IMR-90 (cell line): ENCODE results near the gene MAML3. TPM values are rescaled to one million over a fixed set of nuclear protein-coding genes. Genes with fewer than 3 reads are reported as not detected.

ENCODE experiments used
- ATAC-seq: fragments of 200-7000 bp; cut with Tn5 transposase; 2 replicates; pipeline ENCODE4 v1.9.1; 2020; ENCODE audit warnings: low read depth, mild to moderate bottlenecking, moderate library complexity
- BruUV-seq: library from RNA; stranded (reverse); fragments of 400-500 nt; replicated peaks from 2 replicates; lab custom pipeline; 2021; lab: Mats Ljungman, UMichigan
- CTCF ChIA-PET: fragments of 300-600 bp; formaldehyde crosslinking; extraction: SDS; loops from one replicate; lab custom pipeline; 2021; ENCODE audit warnings: antibody characterized with exemption; lab: Yijun Ruan, JAX
- POLR2A ChIA-PET: fragments of 300-600 bp; sonication (Branson Sonifier 250); formaldehyde crosslinking; loops from one replicate; lab custom pipeline; 2022; ENCODE audit warnings: antibody characterized with exemption; ENCODE audit not compliant: unreplicated experiment; lab: Charles Lee
- DNase-seq: peaks from one replicate; pipeline ENCODE4 v3.0.0; 2013
- H2AFZ ChIP-seq: replicated peaks from 2 replicates; pipeline ENCODE3; 2013; ENCODE audit warnings: low read length, mild to moderate bottlenecking; ENCODE audit not compliant: poor library complexity
- H2AK5ac ChIP-seq: 2 replicates; pipeline ENCODE4 v1.6.1; 2013; ENCODE audit warnings: low read depth, low read length, inconsistent platforms
- H2AK9ac ChIP-seq: replicated peaks from 2 replicates; pipeline ENCODE3; 2013; ENCODE audit warnings: mild to moderate bottlenecking, low read depth, low read length, moderate library complexity; ENCODE audit not compliant: poor library complexity
- H2BK120ac ChIP-seq: 2 replicates; pipeline ENCODE4 v1.6.1; 2013; ENCODE audit warnings: low read depth, low read length, inconsistent platforms
- H2BK15ac ChIP-seq: 3 replicates; pipeline ENCODE4 v1.6.1; 2013; ENCODE audit warnings: low read depth, low read length, inconsistent platforms
- H2BK20ac ChIP-seq: 2 replicates; pipeline ENCODE4 v1.6.1; 2013; ENCODE audit warnings: low read depth, mild to moderate bottlenecking, inconsistent platforms, low read length, moderate library complexity
- H2BK5ac ChIP-seq: 2 replicates; pipeline ENCODE4 v1.6.1; 2013; ENCODE audit warnings: mild to moderate bottlenecking, low read depth, low read length, inconsistent platforms; ENCODE audit not compliant: poor library complexity, severe bottlenecking
- H3K14ac ChIP-seq: replicated peaks from 2 replicates; pipeline ENCODE4 v1.6.1; 2013; ENCODE audit warnings: low read depth, low read length, inconsistent platforms
- H3K18ac ChIP-seq: 2 replicates; pipeline ENCODE4 v1.6.1; 2013; ENCODE audit warnings: low read depth, low read length, control low read depth
- H3K23ac ChIP-seq: 2 replicates; pipeline ENCODE4 v1.6.1; 2013; ENCODE audit warnings: low read depth, low read length, inconsistent platforms
- H3K27ac ChIP-seq: 2 replicates; pipeline ENCODE4 v1.5.1; 2013; ENCODE audit warnings: mild to moderate bottlenecking, control low read depth, low read length; ENCODE audit not compliant: insufficient read depth
- H3K27me3 ChIP-seq: 2 replicates; pipeline ENCODE4 v1.6.1; 2013; ENCODE audit warnings: low read length; ENCODE audit not compliant: control insufficient read depth, insufficient read depth
- H3K36me3 ChIP-seq: 2 replicates; pipeline ENCODE4 v1.6.1; 2013; ENCODE audit warnings: low read length, mixed read lengths; ENCODE audit not compliant: control insufficient read depth, insufficient read depth
- H3K4ac ChIP-seq: 2 replicates; pipeline ENCODE4 v1.6.1; 2013; ENCODE audit warnings: low read depth, low read length, inconsistent platforms
- H3K4me1 ChIP-seq: 2 replicates; pipeline ENCODE4 v1.6.1; 2013; ENCODE audit warnings: low read length, mixed read lengths; ENCODE audit not compliant: control insufficient read depth, insufficient read depth
- H3K4me2 ChIP-seq: 2 replicates; pipeline ENCODE4 v1.6.1; 2013; ENCODE audit warnings: low read depth, mild to moderate bottlenecking, control low read depth, low read length, moderate library complexity
- H3K4me3 ChIP-seq: 2 replicates; pipeline ENCODE4 v1.5.1; 2013; ENCODE audit warnings: low read depth, mild to moderate bottlenecking, control low read depth, low read length, moderate library complexity; ENCODE audit not compliant: insufficient read depth
- H3K56ac ChIP-seq: 2 replicates; pipeline ENCODE4 v1.6.1; 2013; ENCODE audit warnings: low read length, inconsistent platforms; ENCODE audit not compliant: insufficient read depth; ENCODE audit errors: extremely low read depth
- H3K79me1 ChIP-seq, 2 experiments: 2 replicates each; pipeline ENCODE4 v1.6.1; 2013; ENCODE audit warnings: low read length in 2 of 2, inconsistent platforms in 1 of 2, low read depth in 1 of 2
- H3K9ac ChIP-seq: 2 replicates; pipeline ENCODE4 v1.6.1; 2013; ENCODE audit warnings: low read depth, low read length, control low read depth
- H3K9me1 ChIP-seq: 2 replicates; pipeline ENCODE4 v1.6.1; 2013; ENCODE audit warnings: low read length, inconsistent platforms; ENCODE audit not compliant: insufficient read depth
- H3K9me3 ChIP-seq: 2 replicates; pipeline ENCODE4 v1.6.1; 2013; ENCODE audit warnings: low read length; ENCODE audit not compliant: control insufficient read depth, insufficient read depth
- H4K20me1 ChIP-seq: 2 replicates; pipeline ENCODE4 v1.6.1; 2013; ENCODE audit warnings: low read length, inconsistent platforms; ENCODE audit not compliant: insufficient read depth
- H4K5ac ChIP-seq: 2 replicates; pipeline ENCODE4 v1.6.1; 2013; ENCODE audit warnings: mild to moderate bottlenecking, low read depth, low read length, control low read depth
- H4K8ac ChIP-seq, 2 experiments: 2 replicates each; pipeline ENCODE4 v1.6.1; 2013; ENCODE audit warnings: low read depth in 2 of 2, low read length in 2 of 2, control low read depth in 1 of 2, inconsistent platforms in 1 of 2
- H4K91ac ChIP-seq: 2 replicates; pipeline ENCODE4 v1.6.1; 2013; ENCODE audit warnings: low read depth, low read length, inconsistent platforms; ENCODE audit not compliant: insufficient read depth
- CEBPB ChIP-seq: IDR thresholded peaks from 2 replicates; pipeline ENCODE4 v1.6.1; 2012; ENCODE audit warnings: low read depth, low read length, improper control_type of control experiment
- WGBS, 2 experiments: methylation state at CpG; one replicate each; pipeline versions ENCODE4 v1.1.5 to v1.1.7; 2013; ENCODE audit warnings: missing lambda C conversion rate in 2 of 2; ENCODE audit not compliant: insufficient read length in 1 of 2; ENCODE audit errors: extremely low coverage in 2 of 2; 5-methylcytosine and 5-hydroxymethylcytosine counted together
- dilution Hi-C: fragments of 300-500 bp; cut with HindIII; formaldehyde crosslinking; loops from one replicate; pipeline ENCODE4 v1.14.3; 2018; ENCODE audit warnings: low sequenced_read_pairs; ENCODE audit not compliant: unreplicated experiment
- in situ Hi-C: fragments of 300-500 bp; cut with MboI; formaldehyde crosslinking; loops from 3 replicates; pipeline ENCODE4 v1.14.3; 2019; ENCODE audit warnings: low sequenced_read_pairs, inconsistent platforms, mixed read lengths
- intact Hi-C: fragments of 100-400 bp; cut with micrococcal nuclease; formaldehyde crosslinking; loops from 2 replicates; pipeline ENCODE4 v1.10.0; 2022
- polyA plus RNA-seq, 3 experiments: library from polyadenylated mRNA; depleted of rRNA; stranded (reverse); fragments of >200 nt; gene quantifications; 2 replicates each; pipeline ENCODE4 v1.2.3, GENCODE V29; 2012; ENCODE audit warnings: low replicate concordance in 1 of 3
- total RNA-seq: library from RNA; depleted of rRNA; stranded (reverse); fragments of >200 nt; gene quantifications from 2 replicates; pipeline ENCODE4 v1.2.3, GENCODE V29; 2012
- TF ChIP-seq, protein P1 (sequence below): fragments of 150-350 bp; IDR thresholded peaks from 2 replicates; pipeline ENCODE4 v1.6.1; 2017; ENCODE audit warnings: mild to moderate bottlenecking, antibody characterized with exemption, low read length, low read depth

MAML3 gene
- total and polyA plus RNA-seq, 2 of the 4 experiments (the other 2 are of a cell fraction), result 0.90 to 1.7 TPM

DNA sequence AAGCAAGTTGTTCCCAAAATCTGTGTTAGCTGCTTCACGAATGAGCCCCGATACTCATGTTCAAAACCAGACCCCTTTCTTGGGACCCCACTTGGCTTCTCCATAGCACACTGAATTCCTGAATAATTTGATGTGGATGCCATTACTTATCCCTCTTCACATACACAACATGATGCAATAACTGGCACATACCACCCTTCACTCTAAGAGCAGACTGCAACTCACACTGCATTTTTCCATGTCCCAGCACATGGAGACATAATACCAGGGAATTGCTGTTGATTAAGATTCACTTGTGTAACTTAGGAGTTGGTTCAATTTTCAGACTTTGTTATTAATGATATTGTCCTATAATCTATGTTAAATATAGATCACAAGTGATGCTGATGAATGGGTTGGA is 213.4 kb downstream of the MAML3 start:
- Histone ChIP-seq H3K23ac (no peak overlapping the region), H3K14ac (no peak overlapping the region), H2AK5ac (no peak overlapping the region), H3K9me1 (no peaks in the 10 kb centered on the region), H3K9ac (no peak overlapping the region), H2BK20ac (no peak overlapping the region), H3K4ac (no peak overlapping the region), H4K20me1 (no peaks in the 10 kb centered on the region), H3K9me3 (no peaks in the 10 kb centered on the region), H3K56ac (no peak overlapping the region), H3K18ac (no peak overlapping the region), H3K27ac (no peak overlapping the region), H2BK15ac (no peak overlapping the region), H3K4me3 (no peak overlapping the region), H2BK120ac (no peak overlapping the region), H2AFZ (no peak overlapping the region), H3K4me1 (peaks cover 4% of the 10 kb centered on the region), H4K5ac (no peak overlapping the region), H3K36me3 (no peaks in the 10 kb centered on the region), H3K27me3 (no peaks in the 10 kb centered on the region), H2AK9ac (no peak overlapping the region), H3K79me1 (no peaks in the 10 kb centered on the region; a peak in 1 of 4 replicates), H4K8ac (no peak overlapping the region), H4K91ac (no peak overlapping the region), H2BK5ac (no peak overlapping the region), H3K4me2 (no peak overlapping the region)
- ATAC-seq, result no peak
- TF ChIP-seq, protein P1, sequence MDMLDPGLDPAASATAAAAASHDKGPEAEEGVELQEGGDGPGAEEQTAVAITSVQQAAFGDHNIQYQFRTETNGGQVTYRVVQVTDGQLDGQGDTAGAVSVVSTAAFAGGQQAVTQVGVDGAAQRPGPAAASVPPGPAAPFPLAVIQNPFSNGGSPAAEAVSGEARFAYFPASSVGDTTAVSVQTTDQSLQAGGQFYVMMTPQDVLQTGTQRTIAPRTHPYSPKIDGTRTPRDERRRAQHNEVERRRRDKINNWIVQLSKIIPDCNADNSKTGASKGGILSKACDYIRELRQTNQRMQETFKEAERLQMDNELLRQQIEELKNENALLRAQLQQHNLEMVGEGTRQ, result no peak
- TF ChIP-seq CEBPB, result peak; percentile 76
- dilution Hi-C loops (no loop called here), intact Hi-C loops (no loop called here), in situ Hi-C loops (no loop called here)
- no CpG with 5 or more reads among the region's 2 CpGs for WGBS, 2 experiments
- ChIA-PET CTCF (interaction anchor here (1.1 kb wide), 1 partner anchor 24 kb away, joined by 4 read pairs; no protein-coding TSS in a partner anchor), POLR2A (no interaction called here)
- no peak for DNase-seq
- BruUV-seq, result no TSS peak
